Retinal pigment epithelial cell (primary cell): ENCODE results near the gene FNDC11.
"Not testable (repeated sequence)": the region's sequence is repeated elsewhere in the genome, so short reads cannot be mapped to it uniquely, and the experiment has no call there.

Source experiments
- DNase-seq: peaks from one replicate; pipeline ENCODE4 v3.0.0-alpha.2; 2010; ENCODE audit warnings: low read depth
- H3K4me3 ChIP-seq: 2 replicates; pipeline ENCODE4 v1.5.1; 2011; ENCODE audit warnings: mild to moderate bottlenecking, low read length, control low read depth, moderate library complexity
- CTCF ChIP-seq: conservative IDR thresholded peaks from 2 replicates; pipeline ENCODE4 v1.5.1; 2011; ENCODE audit warnings: low read depth, low read length, control low read depth, inconsistent platforms

FNDC11 gene

DNA sequence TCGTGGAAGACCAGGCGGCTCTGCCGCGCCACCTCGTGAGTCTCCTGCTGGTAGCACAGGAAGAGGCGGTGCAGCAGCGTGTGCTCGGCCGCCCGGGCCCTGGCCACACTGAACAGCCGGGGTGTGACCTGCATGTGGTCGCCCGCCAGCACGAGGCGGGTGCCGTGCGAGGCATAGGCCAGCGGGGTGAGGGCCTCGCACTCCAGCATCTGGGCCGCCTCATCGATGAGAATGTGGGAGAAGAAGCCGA, 13.1 kb downstream of the FNDC11 start:
- no peak for TF ChIP-seq CTCF
- no peak overlapping the region for H3K4me3 ChIP-seq
- DNase-seq, result no peak

- DNase-seq, result no peak
- TF ChIP-seq CTCF, result no peak
- H3K4me3 ChIP-seq, result no peak overlapping the region
Observed at GRCh38 chr20:63567386-63568169, 13.6 kb downstream of the FNDC11 start.

DNA sequence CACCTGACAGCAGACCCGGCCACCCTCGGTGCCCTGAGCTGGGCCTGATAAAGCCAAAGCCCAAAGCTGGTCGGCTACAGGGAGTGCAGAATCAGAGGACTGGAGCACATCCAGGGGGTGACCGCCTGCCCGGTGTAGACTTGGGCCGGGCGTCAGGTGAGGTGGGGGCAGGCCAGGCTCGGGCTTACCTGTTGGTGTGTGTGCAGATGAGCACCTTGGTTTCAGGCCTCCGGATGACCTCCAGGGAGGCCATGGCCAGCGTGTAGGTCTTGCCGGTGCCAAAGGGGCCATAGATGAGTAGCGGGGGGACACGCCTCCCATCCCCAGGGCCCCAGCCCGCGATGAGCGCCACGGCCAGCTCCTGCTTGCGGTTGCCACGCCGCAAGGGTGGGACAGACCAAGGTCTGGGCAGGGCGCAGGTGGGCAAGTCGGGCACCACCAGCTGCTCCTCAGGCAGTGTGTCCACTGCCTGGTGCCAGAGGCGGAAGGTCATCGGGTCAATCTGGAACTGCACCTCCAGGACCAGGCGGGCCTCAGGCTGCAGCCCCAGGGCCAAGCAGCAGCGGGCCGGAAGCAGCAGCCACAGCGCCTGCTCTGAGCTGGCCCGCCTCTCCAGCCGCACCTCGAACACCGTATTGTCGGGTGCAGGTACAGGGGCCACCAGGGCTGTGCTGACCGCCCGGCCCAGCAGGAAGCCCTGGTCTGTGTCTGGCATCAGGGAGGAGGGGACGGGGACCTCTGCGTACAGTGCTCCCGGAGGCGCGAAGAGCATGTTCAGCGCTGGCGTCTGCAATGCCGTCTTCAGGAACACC, 14.4 kb downstream of the FNDC11 start:
- no peak for DNase-seq
- no peak overlapping the region for H3K4me3 ChIP-seq
- TF ChIP-seq CTCF, result no peak

DNA sequence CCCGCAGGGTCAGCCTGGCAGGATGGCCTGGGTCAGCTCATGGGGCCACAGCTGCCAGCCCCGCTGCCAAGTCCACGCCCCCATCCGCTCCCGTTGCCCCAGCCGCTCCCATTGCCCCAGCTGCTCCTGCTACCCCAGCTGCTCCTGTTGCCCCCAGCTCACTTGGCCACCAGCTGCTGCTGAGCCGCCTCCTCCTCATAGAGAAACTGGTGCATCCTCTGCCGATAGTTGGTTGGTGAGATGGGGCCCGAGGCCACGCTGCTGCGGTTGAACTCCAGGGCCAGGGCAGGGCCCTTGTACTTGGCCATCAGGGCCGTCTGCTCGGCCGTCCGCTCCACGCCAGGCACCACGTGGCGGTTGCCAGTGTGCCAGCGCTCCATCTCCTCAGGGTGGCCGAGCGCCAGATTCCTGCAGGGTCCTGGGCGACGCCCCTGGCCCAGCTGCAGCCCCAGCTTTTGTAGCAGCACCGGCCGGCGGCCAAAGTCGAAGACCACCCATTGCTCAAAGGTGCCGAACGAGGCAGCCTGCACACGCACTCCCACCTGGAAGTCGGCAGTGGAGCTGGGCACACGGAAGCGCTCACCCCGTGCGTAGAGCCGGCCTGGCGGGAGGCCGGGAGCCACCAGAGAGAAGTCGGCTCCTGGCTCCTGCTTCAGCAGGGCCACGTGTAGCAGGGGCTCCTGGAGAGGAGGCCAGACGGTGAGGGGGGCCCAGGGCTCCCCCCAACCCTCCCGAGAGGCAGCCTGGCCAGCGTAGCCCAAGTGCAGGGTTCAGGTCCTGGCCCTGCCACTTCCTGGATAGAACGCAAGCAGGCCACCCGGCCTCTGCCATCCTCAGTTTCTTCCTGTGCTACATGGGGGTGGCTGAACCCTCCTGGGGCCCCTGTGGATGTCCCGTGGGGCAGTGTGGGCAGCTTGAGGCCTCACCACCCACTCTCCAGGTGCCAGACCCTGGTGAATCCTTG, 15.3 kb downstream of the FNDC11 start:
- no peak overlapping the region for H3K4me3 ChIP-seq
- TF ChIP-seq CTCF, result no peak
- no peak for DNase-seq

- H3K4me3 ChIP-seq, result no peak overlapping the region
- DNase-seq, result no peak
- no peak for TF ChIP-seq CTCF
Observed at GRCh38 chr20:63570281-63571086, 16.5 kb downstream of the FNDC11 start.

- not testable (repeated sequence) for H3K4me3 ChIP-seq, DNase-seq
Observed at GRCh38 chr20:63571087-63571478, 17.1 kb downstream of the FNDC11 start.
